Measurements from ENCODE around the gene ADAMTSL1. TPM values are rescaled to one million over a fixed set of nuclear protein-coding genes. Genes with fewer than 3 reads are reported as not detected.

ADAMTSL1 gene
- total and polyA plus RNA-seq, 2 donors from 2014 or later: 3.0 to 27.3 TPM

DNA sequence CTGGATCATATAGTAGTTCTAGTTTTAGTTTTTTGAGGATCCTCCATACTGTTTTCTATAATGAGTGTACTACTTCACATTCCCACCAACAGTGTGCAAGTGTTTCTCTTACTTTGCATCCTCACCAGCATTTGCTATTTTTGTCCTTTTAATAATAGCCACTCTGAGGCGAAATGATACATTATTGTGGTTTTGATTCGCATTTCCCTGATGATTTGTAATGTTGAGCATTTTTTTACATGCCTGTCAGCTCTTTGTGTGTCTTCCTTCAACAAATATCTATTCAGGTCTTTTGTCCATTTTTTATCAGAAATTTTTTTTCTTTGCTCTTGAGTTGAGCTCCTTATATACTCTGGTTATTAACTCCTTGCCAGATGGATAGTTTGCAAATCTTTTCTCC, 114.0 kb downstream of the ADAMTSL1 start:
- TF ChIP-seq CTCF (IDR thresholded peaks at IDR 0.05; ENCODE audit: borderline replicate concordance, extremely low read depth, insufficient read depth): no peak
- H3K4me1 ChIP-seq (ENCODE audit: control insufficient read depth in 2 of 3, insufficient read depth in 2 of 3, low read depth in 1 of 3, low read length in 3 of 3): no peaks in the 10 kb centered on the region
- H3K36me3 ChIP-seq (ENCODE audit: control insufficient read depth in 2 of 3, insufficient read depth in 3 of 3, low read length in 3 of 3): no peaks in the 10 kb centered on the region
- no peak for DNase-seq
- H3K9ac ChIP-seq (ENCODE audit: low read length in 3 of 3): no peak overlapping the region
- H3K27ac ChIP-seq (ENCODE audit: low read depth in 2 of 2, low read length in 2 of 2): no peak overlapping the region
- no peak for FAIRE-seq
- H3K4me3 ChIP-seq (ENCODE audit: low read length in 3 of 3): no peak overlapping the region
- intact Hi-C loops (cut with DNase I): no loop called here
- no peaks in the 10 kb centered on the region for H3K27me3 ChIP-seq (ENCODE audit: control insufficient read depth, insufficient read depth, low read length)
- H3K9me3 ChIP-seq (ENCODE audit: control insufficient read depth in 2 of 3, insufficient read depth in 1 of 3, low read length in 3 of 3): peaks cover 0 to 16% (median 0%) of the 10 kb centered on the region in 3 donors

DNA sequence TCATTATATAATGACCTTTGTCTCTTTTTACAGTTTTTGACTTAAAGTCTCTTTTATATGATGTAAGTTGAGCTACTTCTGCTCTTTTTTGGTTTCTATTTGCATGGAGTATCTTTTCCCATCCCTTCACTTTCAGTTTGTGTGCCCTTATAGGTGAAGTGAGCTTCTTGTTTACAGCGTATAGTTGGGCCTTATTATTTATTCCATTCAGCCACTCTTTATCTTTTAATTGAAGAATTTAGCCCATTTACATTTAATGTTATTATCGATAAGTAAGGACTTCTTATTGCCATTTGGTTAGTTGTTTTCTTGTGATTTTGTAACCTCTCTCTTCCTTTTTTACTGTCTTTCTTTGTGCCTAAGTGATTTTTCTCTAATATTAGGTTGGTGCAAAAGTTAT, 117.3 kb downstream of the ADAMTSL1 start:
- no peak overlapping the region for H3K27ac ChIP-seq (ENCODE audit: low read depth in 2 of 2, low read length in 2 of 2)
- DNase-seq (no peak), FAIRE-seq (no peak)
- H3K36me3 ChIP-seq (ENCODE audit: control insufficient read depth in 2 of 3, insufficient read depth in 3 of 3, low read length in 3 of 3): no peaks in the 10 kb centered on the region
- no peak for TF ChIP-seq CTCF (IDR thresholded peaks at IDR 0.05; ENCODE audit: borderline replicate concordance, extremely low read depth, insufficient read depth)
- H3K4me3 ChIP-seq (ENCODE audit: low read length in 3 of 3): no peak overlapping the region
- no peaks in the 10 kb centered on the region for H3K4me1 ChIP-seq (ENCODE audit: control insufficient read depth in 2 of 3, insufficient read depth in 2 of 3, low read depth in 1 of 3, low read length in 3 of 3)
- no peaks in the 10 kb centered on the region for H3K27me3 ChIP-seq (ENCODE audit: control insufficient read depth, insufficient read depth, low read length)
- intact Hi-C loops (cut with DNase I): no loop called here
- H3K9me3 ChIP-seq (ENCODE audit: control insufficient read depth in 2 of 3, insufficient read depth in 1 of 3, low read length in 3 of 3): peaks cover 0 to 16% (median 0%) of the 10 kb centered on the region in 3 donors
- no peak overlapping the region for H3K9ac ChIP-seq (ENCODE audit: low read length in 3 of 3)

DNA sequence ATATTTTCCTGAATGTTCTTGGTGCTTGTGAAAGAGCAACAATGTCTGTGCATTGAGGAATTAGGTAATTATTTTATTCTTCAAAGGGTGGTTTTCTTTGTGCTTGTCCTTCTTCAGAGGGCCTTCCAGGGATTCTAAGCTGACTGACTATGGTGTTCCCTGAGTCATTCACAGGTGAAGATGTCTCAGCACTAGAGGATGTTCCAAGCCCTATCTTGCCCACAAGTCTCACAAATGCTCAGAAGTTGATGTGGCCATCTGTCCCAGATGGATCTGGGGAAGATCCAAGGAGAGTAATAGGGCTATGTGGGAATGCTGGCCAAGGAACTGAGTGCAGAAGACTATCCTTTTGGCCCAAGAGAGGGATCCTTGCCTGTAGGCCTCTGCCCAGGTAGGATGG, 120.9 kb downstream of the ADAMTSL1 start:
- H3K27ac ChIP-seq (ENCODE audit: low read depth in 2 of 2, low read length in 2 of 2): no peak overlapping the region
- H3K4me1 ChIP-seq (ENCODE audit: control insufficient read depth in 2 of 3, insufficient read depth in 2 of 3, low read depth in 1 of 3, low read length in 3 of 3): no peaks in the 10 kb centered on the region
- no peak overlapping the region for H3K4me3 ChIP-seq (ENCODE audit: low read length in 3 of 3)
- H3K9me3 ChIP-seq (ENCODE audit: control insufficient read depth in 2 of 3, insufficient read depth in 1 of 3, low read length in 3 of 3): peaks cover 0 to 16% (median 0%) of the 10 kb centered on the region in 3 donors
- no peak for DNase-seq
- TF ChIP-seq CTCF (IDR thresholded peaks at IDR 0.05; ENCODE audit: borderline replicate concordance, extremely low read depth, insufficient read depth): no peak
- H3K36me3 ChIP-seq (ENCODE audit: control insufficient read depth in 2 of 3, insufficient read depth in 3 of 3, low read length in 3 of 3): no peaks in the 10 kb centered on the region
- H3K9ac ChIP-seq (ENCODE audit: low read length in 3 of 3): no peak overlapping the region
- intact Hi-C loops (cut with DNase I): no loop called here
- no peaks in the 10 kb centered on the region for H3K27me3 ChIP-seq (ENCODE audit: control insufficient read depth, insufficient read depth, low read length)
- FAIRE-seq: no peak

DNA sequence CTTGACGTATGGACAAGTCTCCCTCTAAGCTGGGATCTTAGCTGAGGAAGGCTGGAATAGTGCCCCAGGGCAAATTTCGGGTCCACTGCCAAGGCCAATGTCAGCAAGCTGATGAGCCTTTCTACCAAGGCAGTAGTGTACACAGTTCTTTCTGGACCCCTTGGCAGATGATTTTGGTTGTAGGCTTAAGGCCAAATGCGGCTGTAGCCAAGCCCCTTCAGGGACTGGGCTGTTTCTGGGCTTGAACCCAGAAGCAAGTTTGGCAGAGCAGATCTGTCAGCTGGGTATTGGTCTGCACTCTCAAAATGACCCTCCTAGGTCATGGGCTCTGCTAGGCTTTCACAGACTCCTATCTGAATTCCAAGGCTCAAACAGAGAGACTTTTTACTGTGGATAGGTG, 121.6 kb downstream of the ADAMTSL1 start:
- peaks cover 0 to 16% (median 0%) of the 10 kb centered on the region in 3 donors for H3K9me3 ChIP-seq (ENCODE audit: control insufficient read depth in 2 of 3, insufficient read depth in 1 of 3, low read length in 3 of 3)
- no peaks in the 10 kb centered on the region for H3K36me3 ChIP-seq (ENCODE audit: control insufficient read depth in 2 of 3, insufficient read depth in 3 of 3, low read length in 3 of 3)
- no peak for FAIRE-seq
- no peaks in the 10 kb centered on the region for H3K4me1 ChIP-seq (ENCODE audit: control insufficient read depth in 2 of 3, insufficient read depth in 2 of 3, low read depth in 1 of 3, low read length in 3 of 3)
- H3K27ac ChIP-seq (ENCODE audit: low read depth in 2 of 2, low read length in 2 of 2): no peak overlapping the region
- TF ChIP-seq CTCF (IDR thresholded peaks at IDR 0.05; ENCODE audit: borderline replicate concordance, extremely low read depth, insufficient read depth): no peak
- no peaks in the 10 kb centered on the region for H3K27me3 ChIP-seq (ENCODE audit: control insufficient read depth, insufficient read depth, low read length)
- no peak overlapping the region for H3K9ac ChIP-seq (ENCODE audit: low read length in 3 of 3)
- intact Hi-C loops (cut with DNase I): no loop called here
- no peak for DNase-seq
- H3K4me3 ChIP-seq (ENCODE audit: low read length in 3 of 3): no peak overlapping the region
